Thoracic aorta (tissue), 2 donors: ENCODE measurements around the gene MYCBP2. TPM values are rescaled to one million over a fixed set of nuclear protein-coding genes. Genes with fewer than 3 reads are reported as not detected.
"Not testable (repeated sequence)": the region's sequence is repeated elsewhere in the genome, so short reads cannot be mapped to it uniquely, and the experiment has no call there.

Source experiments
- ATAC-seq: fragments of 150-250 bp; one replicate; pipeline ENCODE4 v1.8.0; 2017; ENCODE audit warnings: low read depth; ENCODE audit not compliant: insufficient number of reproducible peaks, low FRiP score
- DNase-seq: peaks from one replicate; pipeline ENCODE4 v3.0.0-alpha.2; 2020; ENCODE audit warnings: low spot score
- H3K27ac ChIP-seq, 2 donors: fragments of 200-600 bp; sonication (generic); 1 replicate in 1 of 2; 2 replicates in 1 of 2; pipeline ENCODE4 v1.5.1; 2016; ENCODE audit warnings: mild to moderate bottlenecking in 2 of 2, moderate library complexity in 2 of 2
- H3K27me3 ChIP-seq: fragments of 200-600 bp; sonication (generic); replicated peaks from 2 replicates; pipeline ENCODE4 v1.6.0; 2016; ENCODE audit warnings: mild to moderate bottlenecking; ENCODE audit not compliant: insufficient read depth
- H3K36me3 ChIP-seq: fragments of 200-600 bp; sonication (generic); one replicate; pipeline ENCODE4 v1.5.1; 2016
- H3K4me1 ChIP-seq, 2 donors: fragments of 200-600 bp; sonication (generic); 1 replicate in 1 of 2; 2 replicates in 1 of 2; pipeline versions ENCODE4 v1.5.1 to v1.6.0; 2016; ENCODE audit warnings: low read depth in 2 of 2, mild to moderate bottlenecking in 1 of 2; ENCODE audit not compliant: control insufficient read depth in 1 of 2
- H3K4me3 ChIP-seq: fragments of 200-600 bp; sonication (generic); 2 replicates; pipeline ENCODE4 v1.5.1; 2016; ENCODE audit warnings: mild to moderate bottlenecking
- H3K9me3 ChIP-seq: fragments of 200-600 bp; sonication (generic); 2 replicates; pipeline ENCODE4 v1.5.1; 2016
- CTCF ChIP-seq: fragments of 200-600 bp; sonication (generic); IDR thresholded peaks from one replicate; pipeline ENCODE4 v1.5.1; 2019; ENCODE audit warnings: antibody characterized with exemption
- total RNA-seq, 2 donors: library from RNA; depleted of rRNA; stranded (reverse); fragments of >200 nt; gene quantifications; one replicate each; pipeline versions ENCODE4 v1.1.0 to v1.2.3, GENCODE V29; 2016

Gene MYCBP2
- total RNA-seq, 2 donors from 2014 or later, result 135 to 139 TPM

GRCh38 chr13:77350811-77351210, 23.9 kb upstream of the MYCBP2 start:
- H3K36me3 ChIP-seq, result no peaks in the 10 kb centered on the region
- H3K27me3 ChIP-seq, result no peaks in the 10 kb centered on the region
- ATAC-seq (no peak), DNase-seq (no peak)
- no peak overlapping the region for H3K4me3 ChIP-seq
- TF ChIP-seq CTCF, result no peak
- H3K27ac ChIP-seq, result no peak overlapping the region
- no peaks in the 10 kb centered on the region for H3K9me3 ChIP-seq
- no peaks in the 10 kb centered on the region for H3K4me1 ChIP-seq

GRCh38 chr13:77349365-77349764, 22.5 kb upstream of the MYCBP2 start:
- no peak overlapping the region for H3K27ac ChIP-seq
- H3K9me3 ChIP-seq, result no peaks in the 10 kb centered on the region
- H3K27me3 ChIP-seq, result no peaks in the 10 kb centered on the region
- DNase-seq (no peak), ATAC-seq (no peak)
- no peaks in the 10 kb centered on the region for H3K4me1 ChIP-seq
- TF ChIP-seq CTCF, result no peak
- no peak overlapping the region for H3K4me3 ChIP-seq
- no peaks in the 10 kb centered on the region for H3K36me3 ChIP-seq

GRCh38 chr13:77347351-77347750, 20.5 kb upstream of the MYCBP2 start:
- not testable (repeated sequence) for H3K36me3 ChIP-seq, H3K27ac ChIP-seq, H3K4me1 ChIP-seq, H3K27me3 ChIP-seq, H3K4me3 ChIP-seq, DNase-seq, H3K9me3 ChIP-seq, ATAC-seq

- no peak overlapping the region for H3K27ac ChIP-seq
Observed at GRCh38 chr13:77345150-77345780, 18.4 kb upstream of the MYCBP2 start.

GRCh38 chr13:77343841-77344240, 16.9 kb upstream of the MYCBP2 start:
- TF ChIP-seq CTCF, result no peak
- no peaks in the 10 kb centered on the region for H3K9me3 ChIP-seq

More at GRCh38 chr13:77345150-77345780, 18.4 kb upstream of the MYCBP2 start:
- no peak for TF ChIP-seq CTCF
- Histone ChIP-seq H3K4me1 (no peaks in the 10 kb centered on the region), H3K4me3 (no peak overlapping the region), H3K27me3 (no peaks in the 10 kb centered on the region), H3K36me3 (no peaks in the 10 kb centered on the region), H3K9me3 (no peaks in the 10 kb centered on the region)
- ATAC-seq (no peak), DNase-seq (no peak)

GRCh38 chr13:77339408-77339807, 12.5 kb upstream of the MYCBP2 start:
- no peaks in the 10 kb centered on the region for H3K9me3 ChIP-seq

More at GRCh38 chr13:77343841-77344240, 16.9 kb upstream of the MYCBP2 start:
- Histone ChIP-seq H3K27ac (no peak overlapping the region), H3K4me1 (no peaks in the 10 kb centered on the region), H3K27me3 (no peaks in the 10 kb centered on the region), H3K4me3 (no peak overlapping the region), H3K36me3 (no peaks in the 10 kb centered on the region)
- DNase-seq (no peak), ATAC-seq (no peak)

More at GRCh38 chr13:77339408-77339807, 12.5 kb upstream of the MYCBP2 start:
- no peaks in the 10 kb centered on the region for H3K36me3 ChIP-seq
- ATAC-seq (no peak), DNase-seq (no peak)
- no peaks in the 10 kb centered on the region for H3K4me1 ChIP-seq
- H3K27ac ChIP-seq, result no peak overlapping the region
- TF ChIP-seq CTCF, result no peak
- H3K4me3 ChIP-seq, result no peak overlapping the region
- no peaks in the 10 kb centered on the region for H3K27me3 ChIP-seq
